Measurements from ENCODE around the gene OR2AT4.

GRCh38 chr11:75090671-75091177 is 6.0 kb downstream of the OR2AT4 start:
- TF ChIP-seq POLR2A (IDR thresholded peaks at IDR 0.05), result no peak
- no peak for TF ChIP-seq CTCF (IDR thresholded peaks at IDR 0.05)

Data from upper lobe of left lung (tissue), 4 donors.